Keratinocyte (primary cell): ENCODE results near the gene GLTP.

Source experiments
- CTCF ChIP-seq, 3 experiments: IDR thresholded peaks in 1 of 3; conservative IDR thresholded peaks in 1 of 3; optimal IDR thresholded peaks in 1 of 3; 2 replicates in 2 of 3; 3 replicates in 1 of 3; pipeline versions ENCODE3 to v1.5.1; 2011; ENCODE audit warnings: low read length in 3 of 3, mild to moderate bottlenecking in 3 of 3, moderate library complexity in 2 of 3, control low read depth in 1 of 3, inconsistent platforms in 1 of 3; ENCODE audit not compliant: insufficient read depth in 2 of 3; ENCODE audit errors: extremely low read depth in 1 of 3
- EZH2 ChIP-seq: IDR thresholded peaks from one replicate; pipeline ENCODE4 v1.6.1; 2012; ENCODE audit warnings: inconsistent platforms, mild to moderate bottlenecking, low read length, moderate library complexity

GRCh38 chr12:109820816-109821381 lies 59.4 kb downstream of the GLTP start:
- TF ChIP-seq CTCF (optimal IDR thresholded peaks at IDR 0.05 in 1 of 3, IDR thresholded peaks at IDR 0.05 in 1 of 3, conservative IDR thresholded peaks at IDR 0.05 in 1 of 3; ENCODE audit: extremely low read depth in 1 of 3, insufficient read depth in 2 of 3, low read length in 3 of 3) (no peak), EZH2 (no peak)
